Astrocyte of the cerebellum (primary cell): ENCODE data around the gene AKAP8.

Experiments used
- DNase-seq: peaks from one replicate; pipeline ENCODE4 v3.0.0-alpha.2; 2011; ENCODE audit warnings: low read depth
- H3K4me3 ChIP-seq: 2 replicates; pipeline ENCODE4 v1.5.1; 2011; ENCODE audit warnings: mild to moderate bottlenecking, low read depth, low read length, moderate library complexity
- CTCF ChIP-seq: IDR thresholded peaks from 2 replicates; pipeline ENCODE4 v1.5.1; 2012; ENCODE audit warnings: low read length, low read depth, moderate library complexity, mild to moderate bottlenecking; ENCODE audit errors: missing control alignments
- in situ Hi-C: cut with HindIII; loops from 2 replicates; pipeline ENCODE4 v1.10.0; 2017; ENCODE audit warnings: low sequenced_read_pairs

The AKAP8 gene

DNA sequence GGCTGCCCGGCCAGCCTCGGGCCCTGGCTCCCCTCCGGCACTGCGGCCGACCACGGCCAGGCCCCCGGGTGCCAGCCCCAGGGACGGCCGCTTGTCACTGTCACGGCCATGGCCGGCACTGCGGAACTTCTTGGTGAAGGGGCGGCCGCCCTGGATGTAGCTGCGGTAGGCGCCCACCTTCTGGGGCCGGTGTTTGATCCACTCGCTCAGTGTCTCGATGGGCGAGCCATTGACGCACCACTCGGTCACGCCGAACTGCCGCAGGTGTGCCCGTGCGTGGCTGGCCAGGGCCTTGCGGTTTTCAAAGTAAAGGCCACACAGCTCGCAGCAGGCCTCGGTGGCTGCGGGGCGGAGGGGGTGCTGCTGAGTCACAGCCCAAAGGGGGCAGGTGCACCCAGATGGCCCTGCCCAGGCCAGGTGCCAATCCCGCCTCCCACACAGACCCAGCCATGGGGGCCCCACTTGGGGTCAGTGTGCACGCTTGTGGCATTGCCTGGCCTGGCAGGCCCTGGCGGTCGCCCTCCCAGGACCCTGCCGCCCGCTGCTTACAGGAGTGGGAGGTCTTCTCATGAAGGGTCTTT, 45.2 kb upstream of the AKAP8 start:
- in situ Hi-C loops, result no loop called here
- H3K4me3 ChIP-seq, result no peak overlapping the region
- no peak for TF ChIP-seq CTCF
- DNase-seq, result no peak

DNA sequence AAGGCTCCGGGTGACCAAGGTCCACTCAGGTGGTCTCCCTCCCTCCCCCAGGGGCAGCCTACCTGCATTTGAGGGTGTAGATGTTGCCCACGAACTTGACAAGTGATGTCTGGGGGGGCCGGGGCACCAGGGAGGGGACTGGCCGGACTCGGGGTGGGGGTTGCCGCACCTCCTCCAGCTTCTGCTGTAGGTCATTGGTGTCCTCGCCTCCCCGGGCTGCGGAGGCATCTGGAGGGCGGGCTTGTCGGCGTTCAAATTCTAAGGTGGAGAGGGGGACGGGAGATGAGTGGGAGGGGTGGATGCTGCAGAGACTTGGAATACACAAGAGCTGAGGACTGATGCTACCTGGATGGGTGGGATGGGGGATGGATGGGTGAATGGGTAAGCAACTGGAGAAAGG, 44.5 kb upstream of the AKAP8 start:
- no peak overlapping the region for H3K4me3 ChIP-seq
- in situ Hi-C loops, result no loop called here
- no peak for DNase-seq
- TF ChIP-seq CTCF, result no peak

DNA sequence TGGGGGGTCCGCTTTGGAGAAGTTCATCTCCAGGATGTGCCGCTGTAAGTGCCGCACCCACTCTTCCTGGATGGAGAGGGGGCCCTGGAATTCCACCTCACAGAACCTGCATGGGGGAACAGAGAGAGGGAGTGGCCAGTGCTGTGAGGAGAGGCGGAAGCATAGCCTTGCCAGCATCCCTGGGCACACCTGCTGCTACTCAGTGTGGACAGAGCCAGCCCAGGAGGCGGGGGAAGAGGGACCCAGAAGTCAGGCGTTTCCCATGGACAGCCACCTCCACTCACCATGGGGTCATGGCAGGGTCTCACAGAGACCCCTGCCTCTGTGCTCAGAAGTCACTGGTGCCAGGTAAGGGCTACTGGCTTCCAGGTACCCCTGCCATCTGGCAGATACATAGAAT, 43.5 kb upstream of the AKAP8 start:
- in situ Hi-C loops, result no loop called here
- no peak overlapping the region for H3K4me3 ChIP-seq
- no peak for TF ChIP-seq CTCF
- no peak for DNase-seq

DNA sequence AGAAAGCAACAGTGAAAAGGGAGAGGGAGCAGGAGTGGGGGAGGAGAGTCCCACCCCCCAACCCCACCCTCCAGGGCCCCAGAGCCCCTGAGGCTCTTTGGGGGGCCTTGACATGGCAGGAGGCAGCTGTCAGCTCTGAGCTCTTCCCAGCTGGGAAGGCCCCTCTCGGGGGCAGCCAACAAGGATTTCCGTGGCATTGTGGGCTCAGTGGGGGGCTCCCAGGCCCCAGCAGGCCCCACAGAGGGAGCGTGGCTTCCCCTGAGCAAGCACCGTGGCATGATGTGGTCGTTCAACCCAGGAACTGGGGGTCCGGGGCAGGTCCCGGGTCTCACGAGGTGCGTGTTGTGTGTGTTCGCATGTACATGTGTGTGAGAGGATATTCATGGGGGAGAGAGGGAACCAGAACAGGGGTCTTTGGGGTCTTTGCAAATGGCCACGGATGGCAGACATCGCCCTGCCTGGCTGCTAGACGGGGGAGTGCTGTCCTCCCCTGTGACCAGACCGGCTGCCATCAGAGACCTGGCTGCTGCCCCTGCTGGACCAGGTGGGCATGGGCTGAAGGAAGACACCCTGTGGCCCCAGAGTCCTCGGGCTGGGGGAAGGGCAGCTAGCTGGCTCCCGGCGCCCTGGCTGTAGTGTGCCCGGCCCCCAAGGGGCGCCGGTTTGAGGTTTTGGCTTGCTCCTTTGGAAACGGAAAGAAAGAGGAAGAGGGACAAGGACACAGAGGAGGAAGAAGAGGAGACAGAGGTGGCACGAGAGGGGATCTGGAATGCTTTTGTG, 42.9 kb upstream of the AKAP8 start:
- in situ Hi-C loops, result no loop called here
- DNase-seq, result no peak
- no peak for TF ChIP-seq CTCF
- H3K4me3 ChIP-seq, result no peak overlapping the region

GRCh38 chr19:15421721-15422260, 42.2 kb upstream of the AKAP8 start:
- TF ChIP-seq CTCF, result no peak
- no peak for DNase-seq
- no peak overlapping the region for H3K4me3 ChIP-seq
- in situ Hi-C loops, result no loop called here

DNA sequence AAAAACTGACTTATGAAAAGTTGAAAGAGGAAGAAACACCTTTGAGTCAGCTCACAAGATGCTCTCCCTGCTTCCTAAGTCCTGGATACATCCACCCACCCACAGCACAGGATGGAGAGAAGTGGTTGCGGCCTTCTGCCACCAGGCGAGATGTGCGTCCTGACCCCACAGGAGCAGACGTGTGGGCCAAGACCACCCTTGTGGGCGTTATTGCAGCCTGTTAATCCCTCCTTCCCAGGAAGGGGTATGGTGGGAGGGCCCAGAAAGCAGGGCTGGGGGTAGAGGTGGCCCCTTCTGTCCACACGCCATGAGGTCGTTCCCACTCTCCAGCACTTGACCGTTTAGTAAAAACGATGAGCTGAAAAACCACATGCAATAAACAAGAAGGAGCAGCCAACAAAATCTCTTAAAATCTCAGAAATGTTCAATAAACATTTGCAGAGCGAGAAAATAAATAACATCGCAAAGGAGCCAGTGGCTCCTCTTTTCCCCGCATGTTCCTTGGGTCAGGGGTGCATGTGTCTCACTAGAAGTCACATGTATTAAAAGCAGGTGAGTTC, 41.6 kb upstream of the AKAP8 start:
- H3K4me3 ChIP-seq, result no peak overlapping the region
- in situ Hi-C loops, result no loop called here
- no peak for DNase-seq
- TF ChIP-seq CTCF, result no peak
